Measurements from ENCODE around the gene PAM. TPM values are rescaled to one million over a fixed set of nuclear protein-coding genes. Genes with fewer than 3 reads are reported as not detected.

Gene PAM
- total RNA-seq, 4 donors from 2014 or later = 132 to 224 (median 184) TPM

DNA sequence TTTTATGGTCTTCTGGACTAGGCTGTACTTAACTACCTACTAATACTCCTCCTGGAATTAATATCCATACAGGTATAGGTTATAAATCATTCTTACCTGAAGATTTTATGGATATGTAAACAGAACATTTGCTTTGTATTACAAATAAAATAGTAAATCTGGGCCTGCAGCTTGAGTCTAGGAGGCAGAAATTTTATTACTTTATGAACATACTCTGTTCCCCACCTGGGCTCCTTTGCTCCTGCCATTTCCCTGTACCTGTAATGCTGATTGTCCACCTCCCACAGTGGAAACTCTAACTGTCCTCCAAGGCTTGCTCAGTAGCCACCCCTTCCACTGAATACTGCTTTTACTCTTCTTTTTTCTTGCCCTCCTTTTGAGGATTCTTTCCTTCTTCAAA, 108.0 kb downstream of the PAM start:
- Histone ChIP-seq H3K36me3 (no peaks in the 10 kb centered on the region), H3K9me3 (no peaks in the 10 kb centered on the region), H3K27ac (no peak overlapping the region), H3K4me1 (peaks cover 0 to 33% (median 7%) of the 10 kb centered on the region in 4 donors), H3K4me3 (no peak overlapping the region), H3K27me3 (no peaks in the 10 kb centered on the region)
- no peak for TF ChIP-seq POLR2A (IDR thresholded peaks at IDR 0.05)
- DNase-seq (ENCODE audit: low spot score in 2 of 2) = no peak

DNA sequence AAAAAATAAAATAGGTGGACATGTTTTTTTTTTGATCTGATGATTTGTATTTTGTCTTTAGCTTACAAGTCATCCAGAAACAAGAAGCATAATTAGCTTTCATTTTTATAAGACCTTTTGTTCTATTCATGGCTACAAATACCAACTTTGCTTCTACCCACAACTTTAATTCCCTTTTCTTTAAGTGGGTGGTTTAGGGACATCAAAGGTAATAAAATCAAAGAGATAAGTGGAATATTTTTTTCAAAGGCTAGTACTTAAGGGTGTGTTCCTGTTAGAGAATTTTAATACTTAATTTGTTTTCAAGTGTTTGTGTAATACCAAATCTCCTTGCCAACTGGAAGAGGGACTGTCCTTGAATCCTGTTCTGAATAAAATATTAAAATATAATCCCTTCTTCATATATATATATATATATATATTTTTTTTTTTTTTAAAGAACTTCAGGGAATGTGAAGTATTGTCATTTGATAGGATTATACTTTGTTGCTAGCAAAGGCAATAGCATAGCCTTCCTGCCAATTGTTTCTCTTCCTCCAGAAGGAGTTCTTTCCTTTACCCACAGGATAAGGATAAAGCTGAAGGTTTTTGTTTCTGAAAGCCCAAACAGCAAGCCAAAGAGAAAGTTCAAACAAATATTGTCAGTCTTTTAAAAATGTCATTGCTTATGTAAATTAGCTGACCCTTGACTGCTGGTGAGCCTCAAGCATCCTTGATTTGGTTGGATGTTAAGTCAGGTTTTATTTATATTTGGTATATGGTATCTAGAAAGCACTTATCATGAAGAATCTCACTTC, 108.9 kb downstream of the PAM start:
- Histone ChIP-seq H3K4me1 (peaks cover 0 to 38% (median 7%) of the 10 kb centered on the region in 4 donors), H3K9me3 (no peaks in the 10 kb centered on the region), H3K4me3 (no peak overlapping the region), H3K27ac (peak overlapping the region in 2 of 4 donors; percentile 73 to 93), H3K36me3 (no peaks in the 10 kb centered on the region), H3K27me3 (no peaks in the 10 kb centered on the region)
- TF ChIP-seq, protein P1, sequence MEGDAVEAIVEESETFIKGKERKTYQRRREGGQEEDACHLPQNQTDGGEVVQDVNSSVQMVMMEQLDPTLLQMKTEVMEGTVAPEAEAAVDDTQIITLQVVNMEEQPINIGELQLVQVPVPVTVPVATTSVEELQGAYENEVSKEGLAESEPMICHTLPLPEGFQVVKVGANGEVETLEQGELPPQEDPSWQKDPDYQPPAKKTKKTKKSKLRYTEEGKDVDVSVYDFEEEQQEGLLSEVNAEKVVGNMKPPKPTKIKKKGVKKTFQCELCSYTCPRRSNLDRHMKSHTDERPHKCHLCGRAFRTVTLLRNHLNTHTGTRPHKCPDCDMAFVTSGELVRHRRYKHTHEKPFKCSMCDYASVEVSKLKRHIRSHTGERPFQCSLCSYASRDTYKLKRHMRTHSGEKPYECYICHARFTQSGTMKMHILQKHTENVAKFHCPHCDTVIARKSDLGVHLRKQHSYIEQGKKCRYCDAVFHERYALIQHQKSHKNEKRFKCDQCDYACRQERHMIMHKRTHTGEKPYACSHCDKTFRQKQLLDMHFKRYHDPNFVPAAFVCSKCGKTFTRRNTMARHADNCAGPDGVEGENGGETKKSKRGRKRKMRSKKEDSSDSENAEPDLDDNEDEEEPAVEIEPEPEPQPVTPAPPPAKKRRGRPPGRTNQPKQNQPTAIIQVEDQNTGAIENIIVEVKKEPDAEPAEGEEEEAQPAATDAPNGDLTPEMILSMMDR (IDR thresholded peaks at IDR 0.05) = no peak
- no peak for TF ChIP-seq EP300 (IDR thresholded peaks at IDR 0.05)
- TF ChIP-seq POLR2A (IDR thresholded peaks at IDR 0.05) = no peak
- no peak for DNase-seq (ENCODE audit: low spot score in 2 of 2)

DNA sequence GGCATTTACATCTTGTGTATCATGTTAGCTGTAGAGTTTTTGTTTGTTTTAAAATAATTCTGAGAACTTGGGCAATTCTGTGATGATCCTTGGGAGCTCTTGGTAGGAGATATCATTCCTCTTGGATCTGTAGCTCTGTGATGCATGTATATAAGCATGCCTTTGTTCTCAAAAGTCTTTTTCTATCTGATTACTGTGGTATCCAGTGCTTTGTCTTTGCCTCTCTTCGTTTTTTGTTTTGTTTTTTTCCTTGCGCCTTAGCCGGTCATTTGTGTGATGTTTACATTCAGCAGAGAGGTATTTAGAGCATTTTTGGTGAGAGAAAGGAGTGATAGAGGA, 110.0 kb downstream of the PAM start:
- no peak for TF ChIP-seq POLR2A (IDR thresholded peaks at IDR 0.05)
- TF ChIP-seq, protein P1 (IDR thresholded peaks at IDR 0.05) = no peak
- TF ChIP-seq EP300 (IDR thresholded peaks at IDR 0.05) = no peak
- WGBS, 2 donors = 5 to 14% methylated on average over 3 of the region's 3 CpGs
- peak overlapping the region; percentile 40 to 93 (median 74) for H3K27ac ChIP-seq
- H3K9me3 ChIP-seq = no peaks in the 10 kb centered on the region
- peaks cover 0 to 38% (median 7%) of the 10 kb centered on the region in 4 donors for H3K4me1 ChIP-seq
- H3K36me3 ChIP-seq = no peaks in the 10 kb centered on the region
- peak overlapping the region; percentile 46 to 82 (median 54) for H3K4me3 ChIP-seq
- no peaks in the 10 kb centered on the region for H3K27me3 ChIP-seq
- DNase-seq (ENCODE audit: low spot score in 2 of 2) = no peak

DNA sequence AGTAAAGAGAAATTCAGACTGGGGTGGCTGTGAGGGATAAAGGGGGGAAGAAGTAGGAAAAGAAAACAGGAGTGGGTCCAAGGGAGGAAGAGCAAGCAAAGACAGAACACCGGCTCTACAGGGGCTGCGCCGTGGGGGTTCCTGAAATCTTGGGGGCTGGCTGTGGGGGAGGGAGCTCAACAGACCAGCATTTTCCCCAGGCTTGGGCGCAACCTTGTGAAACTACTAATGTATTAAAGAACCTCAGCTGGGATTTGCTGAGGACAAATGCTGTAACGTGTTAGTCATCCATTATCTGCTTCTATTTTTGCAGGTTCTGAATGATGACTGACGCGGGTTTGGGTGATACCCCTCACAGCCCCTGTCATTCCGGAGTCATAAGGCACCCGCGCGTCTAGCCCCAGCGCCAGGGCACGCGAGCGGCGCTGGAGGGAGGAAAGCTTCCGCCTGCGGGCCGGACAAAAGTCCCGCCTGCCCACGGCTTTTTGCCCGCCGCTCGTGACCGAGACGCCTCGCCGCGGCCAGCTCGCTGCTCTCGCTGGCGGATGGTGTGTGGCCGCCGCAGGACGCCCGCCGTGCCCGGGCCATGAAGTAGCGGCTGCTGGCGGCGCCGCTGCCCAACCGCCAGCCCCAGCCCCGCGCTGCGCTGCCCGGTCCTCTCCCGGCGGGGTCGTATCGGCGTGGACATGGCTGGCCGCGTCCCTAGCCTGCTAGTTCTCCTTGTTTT, 110.6 kb downstream of the PAM start:
- H3K27ac ChIP-seq = peak overlapping the region; percentile 40 to 93 (median 74)
- TF ChIP-seq, protein P1 (IDR thresholded peaks at IDR 0.05) = no peak
- peak in 1 of 2 donors; percentile 71 for TF ChIP-seq EP300 (IDR thresholded peaks at IDR 0.05)
- peak in 1 of 2 donors; percentile 33 for TF ChIP-seq POLR2A (IDR thresholded peaks at IDR 0.05)
- WGBS, 2 donors = 1% methylated on average over 29 to 46 of the region's 54 CpGs
- no peaks in the 10 kb centered on the region for H3K36me3 ChIP-seq
- peak overlapping the region; percentile 46 to 82 (median 54) for H3K4me3 ChIP-seq
- H3K9me3 ChIP-seq = no peaks in the 10 kb centered on the region
- no peaks in the 10 kb centered on the region for H3K27me3 ChIP-seq
- DNase-seq (ENCODE audit: low spot score in 2 of 2) = peak; percentile 26 to 49
- peaks cover 0 to 38% (median 7%) of the 10 kb centered on the region in 4 donors for H3K4me1 ChIP-seq

DNA sequence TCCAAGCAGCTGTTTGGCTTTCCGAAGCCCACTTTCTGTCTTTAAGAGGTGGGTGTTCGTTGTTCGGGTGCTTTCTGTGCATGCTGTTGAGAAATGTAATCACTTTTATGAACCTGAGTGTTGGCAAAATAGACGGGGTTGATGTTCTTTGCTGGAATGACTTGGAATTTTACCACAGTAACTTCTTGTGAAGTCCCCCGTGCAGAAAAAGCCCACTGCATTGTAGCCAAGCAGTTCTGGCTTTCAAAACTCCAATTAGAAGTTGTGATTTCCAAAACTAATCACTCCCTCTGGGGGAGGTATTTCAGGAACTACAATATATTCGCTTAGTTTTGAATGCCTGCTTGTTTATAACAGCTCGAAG, 111.1 kb downstream of the PAM start:
- no peak for TF ChIP-seq POLR2A (IDR thresholded peaks at IDR 0.05)
- TF ChIP-seq, protein P1 (IDR thresholded peaks at IDR 0.05) = no peak
- no peak for TF ChIP-seq EP300 (IDR thresholded peaks at IDR 0.05)
- peaks cover 0 to 38% (median 7%) of the 10 kb centered on the region in 4 donors for H3K4me1 ChIP-seq
- H3K27me3 ChIP-seq = no peaks in the 10 kb centered on the region
- H3K9me3 ChIP-seq = no peaks in the 10 kb centered on the region
- peak overlapping the region; percentile 40 to 93 (median 74) for H3K27ac ChIP-seq
- H3K36me3 ChIP-seq = no peaks in the 10 kb centered on the region
- WGBS, 2 donors = 1 to 2% methylated on average over 7 of the region's 7 CpGs
- no peak for DNase-seq (ENCODE audit: low spot score in 2 of 2)
- H3K4me3 ChIP-seq = peak overlapping the region; percentile 46 to 82 (median 54)
